HCT116 (cell line): Measurements from ENCODE around the gene ERC1. TPM values are rescaled to one million over a fixed set of nuclear protein-coding genes. Genes with fewer than 3 reads are reported as not detected.

Experiments used
- ATAC-seq: fragments of 200-7000 bp; cut with Tn5 transposase; 2 replicates; pipeline ENCODE4 v1.9.1; 2020; ENCODE audit warnings: mild to moderate bottlenecking, moderate library complexity
- BruUV-seq: library from RNA; stranded (reverse); fragments of 400-500 nt; replicated peaks from 2 replicates; lab custom pipeline; 2021; lab: Mats Ljungman, UMichigan
- CTCF ChIA-PET: fragments of 300-600 bp; sonication (Branson Sonifier 250); formaldehyde crosslinking; loops from one replicate; lab custom pipeline; 2021; ENCODE audit warnings: antibody characterized with exemption; lab: Charles Lee
- POLR2A ChIA-PET: fragments of 300-600, 350-600 bp; sonication (Branson Sonifier 250); formaldehyde crosslinking; loops from one replicate; lab custom pipeline; 2021; ENCODE audit warnings: antibody characterized with exemption; lab: Charles Lee
- RAD21 ChIA-PET, 2 experiments: fragments of 300-600 bp; sonication (Branson Sonifier 250); formaldehyde crosslinking; loops; one replicate each; lab custom pipeline; 2023; ENCODE audit warnings: low total read pairs in 2 of 2; ENCODE audit not compliant: uncharacterized antibody in 2 of 2, unreplicated experiment in 2 of 2, low non-redundant PET in 1 of 2; lab: Charles Lee
- DNase-seq: peaks from one replicate; pipeline ENCODE4 v3.0.0-alpha.2; 2010; ENCODE audit warnings: low read depth, low spot score
- H2AFZ ChIP-seq: fragments of 200-600 bp; shearing (Covaris generic), sonication (generic); 2 replicates; pipeline ENCODE4 v1.6.1; 2017; ENCODE audit warnings: low read depth, mixed run types, mixed read lengths, antibody characterized with exemption, low read length; ENCODE audit not compliant: poor library complexity, severe bottlenecking
- H3K27ac ChIP-seq: 2 replicates; pipeline ENCODE4 v1.5.1; 2012; ENCODE audit warnings: low read depth, low read length
- H3K27me3 ChIP-seq: fragments of 200-600 bp; sonication (generic); 2 replicates; pipeline ENCODE4 v1.6.1; 2016; ENCODE audit warnings: mixed run types, low read length, mixed read lengths; ENCODE audit not compliant: insufficient read depth
- H3K36me3 ChIP-seq, 2 experiments: fragments of 200-500 bp in 1 of 2; fragments of 200-600 bp in 1 of 2; sonication (Bioruptor generic) in 1 of 2; sonication (generic) in 1 of 2; 2 replicates each; pipeline versions ENCODE4 v1.5.1 to v1.6.1; 2014 to 2016; ENCODE audit warnings: low read length in 2 of 2, inconsistent platforms in 1 of 2, mixed read lengths in 1 of 2, mixed run types in 1 of 2; ENCODE audit not compliant: insufficient read depth in 2 of 2, control insufficient read depth in 1 of 2
- H3K4me1 ChIP-seq, 2 experiments: fragments of 200-600 bp in 1 of 2; sonication (generic) in 1 of 2; 2 replicates each; pipeline versions ENCODE4 v1.5.1 to v1.6.1; 2012 to 2017; ENCODE audit warnings: low read length in 2 of 2, inconsistent platforms in 1 of 2, mild to moderate bottlenecking in 1 of 2, mixed read lengths in 1 of 2, mixed run types in 1 of 2, moderate library complexity in 1 of 2; ENCODE audit not compliant: insufficient read depth in 2 of 2, control insufficient read depth in 1 of 2
- H3K4me2 ChIP-seq: fragments of 200-600 bp; sonication (generic); 2 replicates; pipeline ENCODE4 v1.6.1; 2017; ENCODE audit warnings: mixed run types, low read length, mixed read lengths
- H3K4me3 ChIP-seq, 2 experiments: fragments of 200-600 bp in 1 of 2; sonication (generic) in 1 of 2; replicated peaks in 1 of 2; 2 replicates each; pipeline ENCODE4 v1.5.1; 2011 to 2016; ENCODE audit warnings: low read length in 2 of 2, control low read depth in 1 of 2, low read depth in 1 of 2, mild to moderate bottlenecking in 1 of 2, mixed read lengths in 1 of 2, mixed run types in 1 of 2
- H3K79me2 ChIP-seq: fragments of 200-600 bp; sonication (generic); 2 replicates; pipeline ENCODE4 v1.6.1; 2017; ENCODE audit warnings: mild to moderate bottlenecking, mixed run types, low read length, moderate library complexity, mixed read lengths; ENCODE audit not compliant: insufficient read depth
- H3K9ac ChIP-seq: fragments of 200-600 bp; sonication (generic); 2 replicates; pipeline ENCODE4 v1.6.1; 2016; ENCODE audit warnings: low read length, mixed read lengths
- H3K9me2 ChIP-seq: fragments of 200-600 bp; sonication (generic), shearing (Covaris generic); 2 replicates; pipeline ENCODE4 v1.6.1; 2017; ENCODE audit warnings: mixed run types, mild to moderate bottlenecking, moderate library complexity; ENCODE audit not compliant: insufficient read depth
- H3K9me3 ChIP-seq, 2 experiments: fragments of 200-500 bp in 1 of 2; fragments of 200-600 bp in 1 of 2; sonication (Bioruptor generic) in 1 of 2; sonication (generic) in 1 of 2; 2 replicates each; pipeline ENCODE4 v1.6.1; 2014 to 2017; ENCODE audit warnings: low read length in 2 of 2, mixed read lengths in 2 of 2, inconsistent platforms in 1 of 2, low read depth in 1 of 2, mild to moderate bottlenecking in 1 of 2, mixed run types in 1 of 2, moderate library complexity in 1 of 2; ENCODE audit not compliant: control insufficient read depth in 1 of 2, insufficient read depth in 1 of 2
- H4K20me1 ChIP-seq: fragments of 200-600 bp; sonication (generic), shearing (Covaris generic); 2 replicates; pipeline ENCODE4 v1.6.1; 2017; ENCODE audit warnings: mixed run types, mild to moderate bottlenecking, moderate library complexity; ENCODE audit not compliant: insufficient read depth
- ATF3 ChIP-seq: IDR thresholded peaks from 2 replicates; pipeline ENCODE4 v1.6.1; 2012
- CEBPB ChIP-seq: IDR thresholded peaks from 2 replicates; pipeline ENCODE4 v1.6.1; 2012; ENCODE audit warnings: low read depth
- CTCF ChIP-seq, 3 experiments: fragments of 200-600 bp in 1 of 3; sonication (generic) in 1 of 3; IDR thresholded peaks in 2 of 3; conservative IDR thresholded peaks in 1 of 3; 2 replicates each; pipeline ENCODE4 v1.5.1; 2012 to 2017; ENCODE audit warnings: low read depth in 2 of 3, low read length in 2 of 3, antibody characterized with exemption in 1 of 3, borderline replicate concordance in 1 of 3, control low read depth in 1 of 3, mild to moderate bottlenecking in 1 of 3, mixed read lengths in 1 of 3, mixed run types in 1 of 3, moderate library complexity in 1 of 3; ENCODE audit not compliant: insufficient read depth in 1 of 3
- EGR1 ChIP-seq: IDR thresholded peaks from 2 replicates; pipeline ENCODE4 v1.6.1; 2012; ENCODE audit warnings: low read depth
- ELF1 ChIP-seq: IDR thresholded peaks from 2 replicates; pipeline ENCODE4 v1.6.1; 2012; ENCODE audit warnings: low read depth, borderline replicate concordance
- FOSL1 ChIP-seq: IDR thresholded peaks from 2 replicates; pipeline ENCODE4 v1.6.1; 2012; ENCODE audit warnings: low read depth
- JUND ChIP-seq: IDR thresholded peaks from 2 replicates; pipeline ENCODE4 v1.6.1; 2012
- POLR2A ChIP-seq: IDR thresholded peaks from 2 replicates; pipeline ENCODE4 v1.7.0; 2011; ENCODE audit warnings: borderline replicate concordance; ENCODE audit not compliant: insufficient read depth, insufficient read length; ENCODE audit errors: extremely low read depth
- RAD21 ChIP-seq: IDR thresholded peaks from 2 replicates; pipeline ENCODE4 v1.6.1; 2012; ENCODE audit warnings: low read depth, mild to moderate bottlenecking
- SIN3A ChIP-seq: IDR thresholded peaks from 2 replicates; pipeline ENCODE4 v1.6.1; 2012; ENCODE audit warnings: low read depth
- SP1 ChIP-seq: IDR thresholded peaks from 2 replicates; pipeline ENCODE4 v1.6.1; 2012; ENCODE audit warnings: low read depth
- SRF ChIP-seq: IDR thresholded peaks from 2 replicates; pipeline ENCODE4 v1.6.1; 2012; ENCODE audit warnings: low read depth
- TCF7L2 ChIP-seq: IDR thresholded peaks from 2 replicates; pipeline ENCODE4 v1.7.0; 2011; ENCODE audit warnings: borderline replicate concordance, inconsistent platforms; ENCODE audit not compliant: insufficient read depth, insufficient read length; ENCODE audit errors: extremely low read depth
- ZBTB33 ChIP-seq: IDR thresholded peaks from 2 replicates; pipeline ENCODE4 v1.6.1; 2011; ENCODE audit warnings: mild to moderate bottlenecking, low read length, moderate library complexity; ENCODE audit not compliant: insufficient replicate concordance; ENCODE audit errors: extremely low read depth
- ZFX ChIP-seq: fragments of 450-650 bp; IDR thresholded peaks from 2 replicates; pipeline ENCODE4 v1.6.1; 2017
- ZNF274 ChIP-seq: fragments of 200-500 bp; sonication (Bioruptor generic); IDR thresholded peaks from 2 replicates; pipeline ENCODE4 v1.6.1; 2014; ENCODE audit warnings: mild to moderate bottlenecking, low read depth, low read length, inconsistent platforms
- intact Hi-C: fragments of 100-400 bp; cut with micrococcal nuclease; formaldehyde crosslinking; loops from 2 replicates; pipeline ENCODE4 v1.10.0; 2022
- total RNA-seq: library from RNA; stranded (reverse); gene quantifications from one replicate; pipeline ENCODE4 v1.2.1, GENCODE V29; 2021; ENCODE audit not compliant: unreplicated experiment

ERC1 gene
- total RNA-seq, 1 experiment from 2014 or later, result 41.9 TPM

DNA sequence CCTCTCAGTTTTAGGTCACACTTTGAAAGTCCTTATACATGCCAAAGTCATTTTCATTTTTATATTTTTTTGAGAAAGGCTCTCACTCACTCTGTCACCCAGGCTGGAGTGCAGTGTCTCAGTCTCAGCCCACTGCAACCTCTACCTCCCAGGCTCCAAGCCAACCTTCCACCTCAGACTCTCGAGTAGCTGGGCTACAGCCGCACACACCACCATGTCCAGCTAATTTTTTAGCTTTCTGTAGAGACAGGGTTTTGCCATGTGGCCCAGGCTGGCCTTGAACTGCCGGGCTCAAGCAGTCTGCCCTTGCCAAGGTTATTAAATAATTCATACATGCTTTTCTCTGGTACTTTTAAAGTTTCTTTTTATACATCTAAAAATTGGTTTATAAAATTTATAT lies 166.0 kb downstream of the ERC1 start:
- CTCF ChIA-PET, result no interaction called here
- ATAC-seq (no peak), DNase-seq (no peak)
- Histone ChIP-seq H2AFZ (no peak overlapping the region), H3K9me3 (no peaks in the 10 kb centered on the region), H3K4me2 (no peak overlapping the region), H3K9ac (no peak overlapping the region), H3K36me3 (no peaks in the 10 kb centered on the region), H3K4me1 (no peaks in the 10 kb centered on the region), H3K9me2 (no peaks in the 10 kb centered on the region), H3K27me3 (no peaks in the 10 kb centered on the region), H3K27ac (no peak overlapping the region), H3K79me2 (no peaks in the 10 kb centered on the region), H4K20me1 (no peaks in the 10 kb centered on the region), H3K4me3 (no peak overlapping the region)
- intact Hi-C loops, result no loop called here
- RAD21 ChIA-PET, result no interaction called here
- TF ChIP-seq ATF3 (no peak), ZNF274 (no peak), CTCF (IDR thresholded peaks at IDR 0.05 in 2 of 3, conservative IDR thresholded peaks at IDR 0.05 in 1 of 3; ENCODE audit: borderline replicate concordance in 1 of 3, insufficient read depth in 1 of 3, low read depth in 2 of 3, low read length in 2 of 3) (no peak), SRF (no peak), RAD21 (no peak), EGR1 (no peak), FOSL1 (no peak), POLR2A (no peak), SIN3A (no peak), ZFX (no peak), TCF7L2 (no peak), JUND (no peak), SP1 (no peak), ELF1 (no peak), CEBPB (no peak), ZBTB33 (no peak)
- POLR2A ChIA-PET, result no interaction called here
- no TSS peak for BruUV-seq
